ENCODE measurements around the gene GSG1L.
"Not testable (repeated sequence)": the region's sequence is repeated elsewhere in the genome, so short reads cannot be mapped to it uniquely, and the experiment has no call there.

Gene GSG1L

DNA sequence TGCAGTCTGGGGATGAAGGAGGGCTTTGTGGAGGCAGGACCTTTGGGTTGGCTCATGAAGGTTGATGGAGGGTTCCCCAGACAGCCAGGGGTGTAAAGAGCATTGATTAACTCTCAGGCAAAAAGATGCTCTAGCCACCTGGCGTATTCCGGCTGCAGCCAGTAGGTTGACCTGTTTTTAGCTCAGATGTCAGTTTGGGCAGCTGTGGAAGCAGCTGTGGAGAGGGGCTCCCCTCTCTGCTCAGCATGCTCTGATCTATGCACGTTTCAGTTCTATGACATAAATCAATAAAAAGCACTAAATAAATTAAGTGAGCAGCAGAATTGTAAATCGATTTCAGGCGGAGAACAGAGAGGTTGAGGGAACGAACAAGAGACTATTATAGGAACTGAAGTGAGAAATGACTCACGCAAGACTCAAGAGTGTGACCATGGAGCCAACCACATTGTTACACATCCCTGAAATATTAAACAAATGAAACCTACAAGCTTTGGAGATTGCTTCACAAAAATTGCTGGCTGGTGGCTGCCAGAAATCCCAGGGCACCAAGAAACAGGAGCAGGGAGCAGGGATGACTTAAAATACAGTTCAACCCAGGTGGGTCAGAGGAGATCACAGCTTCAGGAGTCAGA lies 111.9 kb downstream of the GSG1L start:
- Mint-ChIP-seq H3K9me3 (ENCODE audit: low read depth) (peaks cover 10% of the 10 kb centered on the region), H3K27me3 (peaks cover 20% of the 10 kb centered on the region), H3K4me3 (no peak overlapping the region), H3K36me3 (peaks cover 3% of the 10 kb centered on the region), H3K27ac (no peak overlapping the region), H3K4me1 (ENCODE audit: low read depth) (no peaks in the 10 kb centered on the region)

DNA sequence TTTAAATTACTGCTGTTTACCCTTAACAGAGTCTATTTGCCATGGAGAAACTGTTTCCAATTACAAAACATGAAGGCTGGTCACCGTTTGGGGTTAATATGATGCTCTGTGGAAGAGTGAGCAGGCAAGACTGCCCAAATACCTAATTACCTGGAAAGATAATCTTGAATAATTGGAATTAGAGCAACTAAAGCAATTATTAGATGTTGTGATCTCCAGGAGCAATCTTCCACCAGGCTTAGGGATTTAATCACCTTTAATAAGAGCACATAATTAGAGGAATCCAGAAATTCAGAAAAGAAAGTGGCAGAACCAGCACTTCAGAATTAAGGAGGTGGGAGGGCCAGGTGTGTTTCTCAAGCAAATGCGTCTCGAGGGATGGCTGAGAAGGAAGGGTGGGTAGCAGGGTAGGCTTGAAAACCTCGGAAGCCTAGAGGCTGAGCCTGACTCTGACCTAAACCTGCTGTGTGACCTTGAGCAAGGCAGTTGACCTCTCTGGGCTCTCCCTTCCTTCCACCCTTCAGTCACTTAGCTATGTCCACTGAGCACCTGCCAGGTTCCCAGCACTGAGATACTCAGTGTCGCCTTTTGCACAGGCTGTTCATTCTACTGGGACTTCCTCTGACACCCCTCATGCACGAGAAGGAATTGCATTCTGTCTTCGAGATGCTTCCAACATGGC lies 113.2 kb downstream of the GSG1L start:
- no peak overlapping the region for H3K27ac Mint-ChIP-seq
- peaks cover 3% of the 10 kb centered on the region for H3K36me3 Mint-ChIP-seq
- H3K27me3 Mint-ChIP-seq: peaks cover 18% of the 10 kb centered on the region
- no peaks in the 10 kb centered on the region for H3K4me1 Mint-ChIP-seq (ENCODE audit: low read depth)
- H3K9me3 Mint-ChIP-seq (ENCODE audit: low read depth): peaks cover 6% of the 10 kb centered on the region
- H3K4me3 Mint-ChIP-seq: no peak overlapping the region

DNA sequence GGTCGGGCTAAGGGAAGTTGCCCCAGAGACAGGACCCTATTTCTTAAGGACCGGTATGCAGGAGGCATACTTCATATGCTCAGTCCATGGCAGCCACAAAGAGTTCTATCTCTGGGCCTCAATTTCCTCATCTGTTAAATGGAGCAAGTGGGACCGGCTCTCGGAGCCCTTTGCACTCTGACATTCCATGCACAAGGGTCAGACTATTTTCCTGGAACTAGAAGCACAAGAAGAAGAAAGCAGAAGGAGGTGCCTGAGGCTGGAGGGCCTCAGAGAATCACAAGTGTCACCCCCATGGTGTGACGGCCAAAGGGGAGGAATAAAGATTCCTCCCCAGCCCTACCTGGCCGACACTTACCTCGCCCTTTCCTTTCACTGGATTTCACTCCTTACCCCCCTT lies 115.8 kb downstream of the GSG1L start:
- Mint-ChIP-seq H3K9me3 (ENCODE audit: low read depth) (no peaks in the 10 kb centered on the region), H3K27ac (no peak overlapping the region), H3K27me3 (peaks cover 11% of the 10 kb centered on the region), H3K36me3 (no peaks in the 10 kb centered on the region), H3K4me1 (ENCODE audit: low read depth) (no peaks in the 10 kb centered on the region), H3K4me3 (no peak overlapping the region)

DNA sequence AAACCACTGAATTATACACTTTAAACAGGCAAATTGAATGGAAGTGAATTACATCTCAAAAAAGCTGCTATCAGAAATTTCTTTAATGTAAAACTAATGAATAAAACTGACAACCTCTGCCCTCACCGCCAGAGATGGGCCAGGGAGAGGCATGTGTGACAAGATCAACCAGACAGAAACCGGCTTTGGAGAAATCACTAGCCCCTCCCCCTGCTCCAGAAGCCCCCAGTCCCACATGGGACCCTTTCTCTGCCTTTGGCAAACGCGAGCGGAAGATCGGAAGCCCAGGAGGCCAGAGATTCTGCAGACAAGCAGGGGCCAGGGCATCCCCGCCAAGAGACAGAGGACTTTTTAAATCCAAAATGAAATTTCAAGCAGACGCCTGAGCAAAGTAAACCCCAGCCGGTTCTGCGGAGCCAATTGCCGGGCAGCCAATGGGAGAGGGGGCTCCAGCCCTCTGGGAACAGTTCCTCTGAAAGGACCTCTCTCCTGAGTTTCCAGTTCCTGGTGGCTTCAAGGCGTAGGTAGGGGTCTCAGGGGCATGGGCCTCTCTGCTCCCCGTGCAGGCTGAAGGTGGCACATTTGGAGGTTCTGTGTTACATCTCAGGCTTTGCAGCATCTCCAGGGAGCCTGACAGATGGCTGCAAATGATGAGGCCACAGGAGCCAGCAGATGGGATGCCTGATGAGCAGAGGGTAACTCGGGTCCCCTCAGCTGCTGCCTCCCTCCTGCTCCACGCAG lies 118.1 kb downstream of the GSG1L start:
- H3K27ac Mint-ChIP-seq: no peak overlapping the region
- no peaks in the 10 kb centered on the region for H3K9me3 Mint-ChIP-seq (ENCODE audit: low read depth)
- H3K36me3 Mint-ChIP-seq: no peaks in the 10 kb centered on the region
- peaks cover 6% of the 10 kb centered on the region for H3K27me3 Mint-ChIP-seq
- H3K4me3 Mint-ChIP-seq: no peak overlapping the region
- no peaks in the 10 kb centered on the region for H3K4me1 Mint-ChIP-seq (ENCODE audit: low read depth)

DNA sequence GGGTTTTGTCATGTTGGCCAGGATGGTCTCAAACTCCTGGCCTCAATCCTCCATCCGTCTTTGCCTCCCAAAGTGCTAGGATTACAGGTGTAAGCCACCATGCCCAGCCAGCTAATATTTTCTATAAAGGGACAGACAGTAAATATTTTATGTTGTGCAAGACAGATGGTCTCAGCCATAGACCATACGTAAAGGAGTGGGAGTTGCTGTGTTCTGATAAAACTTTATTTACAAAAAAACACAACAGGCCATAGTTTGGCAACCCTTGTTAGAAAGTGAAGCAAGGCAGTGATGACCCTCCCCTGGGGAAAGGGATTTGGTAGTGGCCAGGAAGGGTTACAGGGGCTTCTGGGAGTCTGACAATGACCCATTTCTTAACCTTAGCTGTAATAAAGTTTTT lies 119.7 kb downstream of the GSG1L start:
- Mint-ChIP-seq H3K27ac (no peak overlapping the region), H3K36me3 (no peaks in the 10 kb centered on the region), H3K9me3 (ENCODE audit: low read depth) (no peaks in the 10 kb centered on the region), H3K4me3 (no peak overlapping the region), H3K4me1 (ENCODE audit: low read depth) (no peaks in the 10 kb centered on the region), H3K27me3 (peaks cover 8% of the 10 kb centered on the region)

DNA sequence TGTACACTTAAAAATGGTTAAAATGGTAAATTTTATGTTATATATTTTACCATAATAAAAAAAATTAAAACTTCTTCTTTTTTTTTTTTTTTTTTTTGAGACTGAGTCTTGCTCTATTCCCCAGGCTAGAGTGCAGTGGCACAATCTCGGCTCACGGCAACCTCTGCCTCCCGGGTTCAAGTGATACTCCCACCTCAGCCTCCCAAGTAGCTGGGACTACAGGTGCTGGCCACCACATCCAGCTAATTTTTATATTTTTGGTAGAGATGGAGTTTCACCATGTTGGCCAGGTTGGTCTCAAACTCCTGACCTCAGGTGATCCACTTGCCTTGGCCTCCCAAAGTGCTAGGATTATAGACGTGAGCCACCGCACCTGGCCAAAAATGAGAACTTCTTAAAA lies 121.4 kb downstream of the GSG1L start:
- not testable (repeated sequence) for H3K27ac Mint-ChIP-seq; H3K9me3 Mint-ChIP-seq (ENCODE audit: low read depth); H3K27me3 Mint-ChIP-seq; H3K4me3 Mint-ChIP-seq; H3K36me3 Mint-ChIP-seq; H3K4me1 Mint-ChIP-seq (ENCODE audit: low read depth)

DNA sequence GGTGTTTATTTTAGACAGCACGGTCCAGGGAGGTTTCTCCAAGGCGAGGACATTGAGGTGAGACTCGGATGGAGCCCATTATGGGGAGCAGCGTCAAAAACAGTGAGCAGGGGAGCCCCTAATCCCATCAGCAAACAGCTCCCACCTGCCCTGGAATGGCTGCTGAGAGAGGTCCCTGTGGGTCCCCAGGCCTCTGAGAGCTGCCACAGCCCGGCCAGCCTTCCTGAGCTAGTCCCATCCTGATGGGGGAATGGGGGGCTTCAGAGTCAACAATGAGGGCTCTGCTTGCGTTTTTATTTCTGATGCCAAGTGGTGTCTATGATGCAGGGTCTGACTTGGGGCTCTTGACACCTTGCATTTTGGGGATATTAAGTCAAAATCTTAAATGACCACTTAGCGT lies 128.4 kb downstream of the GSG1L start:
- H3K27me3 Mint-ChIP-seq: peaks cover 13% of the 10 kb centered on the region
- H3K4me1 Mint-ChIP-seq (ENCODE audit: low read depth): no peaks in the 10 kb centered on the region
- H3K36me3 Mint-ChIP-seq: no peaks in the 10 kb centered on the region
- H3K9me3 Mint-ChIP-seq (ENCODE audit: low read depth): no peaks in the 10 kb centered on the region
- no peak overlapping the region for H3K27ac Mint-ChIP-seq
- no peak overlapping the region for H3K4me3 Mint-ChIP-seq

DNA sequence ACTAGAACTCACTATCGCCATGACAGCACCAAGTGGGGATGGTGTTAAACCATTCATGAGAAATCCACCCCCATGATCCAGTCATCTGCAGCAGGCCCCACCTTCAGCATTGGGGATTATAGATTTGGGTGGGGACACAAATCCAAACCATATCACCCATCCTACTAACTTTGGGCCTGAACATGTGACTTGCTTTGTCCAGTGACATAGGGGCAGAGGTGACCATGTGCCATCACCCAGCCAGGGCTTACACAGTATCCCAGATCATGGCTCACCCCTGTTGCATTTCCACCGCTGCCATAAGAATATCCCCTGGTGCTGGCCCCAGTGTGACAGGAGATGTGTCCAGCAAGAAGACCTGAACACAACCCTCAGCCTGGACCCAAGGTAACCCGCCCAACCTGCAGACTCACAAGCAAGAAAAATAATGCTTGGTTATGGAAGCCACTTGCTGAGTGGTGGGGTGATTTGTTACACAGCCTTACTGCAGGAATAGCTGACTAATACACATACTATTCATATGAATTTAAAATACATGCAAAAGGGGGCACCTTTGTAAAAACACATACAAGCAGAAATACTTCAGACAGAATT lies 130.9 kb downstream of the GSG1L start:
- no peaks in the 10 kb centered on the region for H3K4me1 Mint-ChIP-seq (ENCODE audit: low read depth)

DNA sequence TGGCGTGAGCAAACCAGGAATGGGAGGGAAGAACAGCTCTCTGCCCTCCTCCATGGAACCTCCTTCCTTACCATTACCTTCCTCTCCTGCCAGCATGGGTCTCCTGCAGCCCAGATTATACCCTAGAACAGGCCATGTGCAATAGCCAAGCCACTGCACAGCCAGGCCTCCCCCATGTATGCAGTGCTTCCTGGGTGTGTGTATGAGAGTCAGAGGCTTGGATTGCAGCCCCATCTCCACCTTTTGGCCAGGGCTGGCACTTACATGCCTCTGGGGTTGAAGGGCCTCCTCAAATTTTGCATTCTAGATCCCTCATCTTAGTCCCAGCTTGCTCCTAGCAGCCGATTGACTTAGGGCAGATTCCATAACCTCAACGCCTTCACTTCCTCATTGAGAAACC lies 133.7 kb downstream of the GSG1L start:
- Mint-ChIP-seq H3K27ac (no peak overlapping the region), H3K4me1 (ENCODE audit: low read depth) (no peaks in the 10 kb centered on the region), H3K36me3 (no peaks in the 10 kb centered on the region), H3K27me3 (peaks cover 11% of the 10 kb centered on the region), H3K4me3 (no peak overlapping the region), H3K9me3 (ENCODE audit: low read depth) (no peaks in the 10 kb centered on the region)

More for the DNA sequence above, 130.9 kb downstream of the GSG1L start:
- Mint-ChIP-seq H3K4me3 (no peak overlapping the region), H3K36me3 (no peaks in the 10 kb centered on the region), H3K27me3 (peaks cover 14% of the 10 kb centered on the region), H3K27ac (no peak overlapping the region), H3K9me3 (ENCODE audit: low read depth) (no peaks in the 10 kb centered on the region)

DNA sequence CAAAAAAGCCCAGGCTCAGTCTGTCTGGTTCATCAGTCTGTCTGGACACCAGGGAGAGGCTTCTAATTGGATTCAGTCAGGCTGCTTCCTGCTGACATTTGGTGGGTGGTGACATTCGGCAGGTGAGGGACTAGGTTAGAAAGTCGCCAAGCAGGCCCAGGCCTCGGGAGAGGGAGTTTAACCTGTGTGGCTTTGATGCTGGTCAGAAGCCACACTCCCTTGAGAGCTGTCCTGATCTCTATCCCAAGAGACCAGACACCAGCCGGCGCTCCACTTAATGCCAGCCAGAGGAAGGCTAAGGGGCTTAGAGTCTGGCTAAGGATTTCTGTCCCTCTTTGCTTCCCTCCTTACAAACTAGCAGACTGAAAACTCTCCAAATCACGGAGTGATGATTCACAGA lies 135.0 kb downstream of the GSG1L start:
- no peaks in the 10 kb centered on the region for H3K9me3 Mint-ChIP-seq (ENCODE audit: low read depth)
- H3K27me3 Mint-ChIP-seq: peaks cover 8% of the 10 kb centered on the region
- H3K4me3 Mint-ChIP-seq: no peak overlapping the region
- no peaks in the 10 kb centered on the region for H3K36me3 Mint-ChIP-seq
- H3K4me1 Mint-ChIP-seq (ENCODE audit: low read depth): no peaks in the 10 kb centered on the region
- H3K27ac Mint-ChIP-seq: no peak overlapping the region

DNA sequence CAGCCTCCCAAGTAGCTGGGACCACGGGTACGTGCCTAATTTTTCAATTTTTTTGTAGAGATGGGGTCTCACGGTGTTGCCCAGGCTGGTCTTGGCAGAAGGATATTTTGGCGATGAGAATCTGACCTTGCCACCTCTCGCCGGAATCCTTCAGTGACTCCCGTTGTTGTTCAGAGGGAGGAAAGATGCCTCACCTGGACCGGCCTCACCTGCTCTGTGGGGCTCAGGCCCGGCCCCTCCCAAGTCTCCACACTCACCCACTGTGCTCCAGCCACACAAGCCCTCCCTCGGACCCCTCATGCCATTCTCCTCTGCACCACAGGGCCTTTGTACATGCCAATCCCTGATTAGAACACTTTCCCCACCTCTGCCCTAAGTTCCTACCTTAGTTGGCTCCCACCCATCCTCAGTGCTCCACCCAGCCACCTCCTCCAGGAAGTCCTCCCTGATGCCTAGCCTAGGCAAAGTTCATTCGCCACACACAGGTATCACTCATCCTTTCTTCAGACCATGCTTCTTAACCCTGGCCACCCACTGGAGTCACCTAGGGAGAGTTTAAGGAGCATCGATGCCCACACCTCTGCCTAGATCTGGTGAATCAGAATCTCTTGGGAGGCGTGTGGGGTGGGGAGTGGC lies 136.1 kb downstream of the GSG1L start:
- no peak overlapping the region for H3K4me3 Mint-ChIP-seq
- no peaks in the 10 kb centered on the region for H3K4me1 Mint-ChIP-seq (ENCODE audit: low read depth)
- H3K9me3 Mint-ChIP-seq (ENCODE audit: low read depth): no peaks in the 10 kb centered on the region
- no peak overlapping the region for H3K27ac Mint-ChIP-seq
- H3K27me3 Mint-ChIP-seq: peaks cover 10% of the 10 kb centered on the region
- H3K36me3 Mint-ChIP-seq: no peaks in the 10 kb centered on the region

DNA sequence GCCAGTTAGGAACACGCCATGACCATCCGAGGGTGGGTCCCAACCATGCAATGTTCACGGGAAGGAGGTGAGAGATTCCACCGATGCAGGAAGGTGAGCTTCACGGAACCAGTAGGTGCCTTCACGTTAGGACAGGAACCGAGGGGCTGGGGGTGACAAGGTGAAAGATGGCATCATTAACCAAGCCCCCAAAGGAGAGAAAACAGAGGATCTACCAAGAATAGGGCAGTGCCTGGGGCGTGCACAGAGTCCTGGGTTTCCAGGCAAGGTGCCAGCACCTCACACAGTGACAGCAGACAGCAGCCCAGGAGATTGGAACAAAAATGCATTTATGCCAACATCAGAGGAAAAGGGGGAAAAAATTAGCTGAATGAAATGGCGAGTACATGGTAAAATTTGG lies 137.9 kb downstream of the GSG1L start:
- no peak overlapping the region for H3K27ac Mint-ChIP-seq
- no peak overlapping the region for H3K4me3 Mint-ChIP-seq
- peaks cover 23% of the 10 kb centered on the region for H3K27me3 Mint-ChIP-seq
- H3K9me3 Mint-ChIP-seq (ENCODE audit: low read depth): no peaks in the 10 kb centered on the region
- no peaks in the 10 kb centered on the region for H3K36me3 Mint-ChIP-seq
- no peaks in the 10 kb centered on the region for H3K4me1 Mint-ChIP-seq (ENCODE audit: low read depth)

DNA sequence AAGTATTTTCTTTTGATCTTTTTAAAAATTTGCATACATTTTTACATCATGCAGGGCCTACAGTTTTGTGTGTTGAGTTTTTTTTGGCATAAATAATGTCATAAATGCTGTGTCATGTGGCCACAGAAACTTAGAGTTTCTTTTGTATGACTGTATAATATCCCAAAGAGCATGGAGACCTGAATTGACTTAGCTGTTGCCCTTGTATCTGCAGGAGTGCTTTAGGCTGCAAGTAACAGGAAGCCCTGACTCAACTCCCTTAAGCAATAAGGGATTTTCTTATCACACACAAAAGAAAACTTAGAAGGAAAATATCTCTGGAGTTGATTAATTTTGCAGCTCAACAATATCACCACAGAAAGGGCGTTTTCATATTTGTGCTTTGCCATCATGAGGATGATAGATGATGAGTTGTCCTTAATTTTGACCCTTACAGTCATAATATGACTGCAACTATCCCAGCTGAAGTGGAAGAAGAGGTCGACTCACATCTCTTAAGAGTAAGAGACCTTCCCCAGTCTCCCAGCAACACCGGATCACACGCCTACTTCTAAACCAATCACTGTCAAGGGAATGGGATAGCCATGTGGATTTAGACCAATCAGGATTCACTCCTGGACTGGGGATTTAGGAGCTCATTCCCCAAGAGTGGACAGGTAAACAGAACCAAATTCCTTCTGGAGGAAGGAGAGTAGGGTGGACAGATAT lies 138.9 kb downstream of the GSG1L start:
- H3K36me3 Mint-ChIP-seq: no peaks in the 10 kb centered on the region
- H3K27me3 Mint-ChIP-seq: peaks cover 23% of the 10 kb centered on the region

DNA sequence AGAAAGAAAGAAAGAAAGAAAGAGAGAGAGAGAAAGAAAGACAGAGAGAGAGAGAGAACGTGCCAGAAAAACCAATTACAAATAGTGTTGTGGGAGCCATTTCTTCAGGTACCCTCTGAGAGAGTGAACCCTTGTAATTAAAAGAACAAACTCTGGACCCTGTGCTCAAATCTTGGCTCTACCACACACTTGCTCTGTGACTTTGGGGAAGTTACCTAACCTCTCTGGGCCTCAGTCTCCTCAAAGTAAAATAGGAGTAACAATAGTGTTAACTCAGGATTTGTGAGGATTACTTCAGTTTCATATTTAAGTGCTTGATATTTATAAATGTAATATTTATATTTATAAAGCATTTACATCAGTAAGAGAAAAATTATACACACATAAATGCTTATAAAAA lies 139.8 kb downstream of the GSG1L start:
- Mint-ChIP-seq H3K4me3 (no peak overlapping the region), H3K27ac (no peak overlapping the region), H3K4me1 (ENCODE audit: low read depth) (no peaks in the 10 kb centered on the region), H3K9me3 (ENCODE audit: low read depth) (no peaks in the 10 kb centered on the region), H3K36me3 (no peaks in the 10 kb centered on the region), H3K27me3 (peaks cover 27% of the 10 kb centered on the region)

More for the DNA sequence above, 138.9 kb downstream of the GSG1L start:
- H3K27ac Mint-ChIP-seq: no peak overlapping the region
- no peak overlapping the region for H3K4me3 Mint-ChIP-seq
- H3K4me1 Mint-ChIP-seq (ENCODE audit: low read depth): no peaks in the 10 kb centered on the region
- H3K9me3 Mint-ChIP-seq (ENCODE audit: low read depth): no peaks in the 10 kb centered on the region
